C4-2B (cell line): ENCODE results near the gene COL4A2.

Experiments used
- H3K27ac ChIP-seq: fragments of 450-650 bp; 2 replicates; pipeline ENCODE4 v1.5.1; 2017
- ZFX ChIP-seq: fragments of 450-650 bp; IDR thresholded peaks from 2 replicates; pipeline ENCODE4 v1.6.1; 2017
- TF ChIP-seq, protein P1 (sequence below): fragments of 450-650 bp; conservative IDR thresholded peaks from 2 replicates; pipeline ENCODE4 v1.5.1; 2017; ENCODE audit warnings: mild to moderate bottlenecking

COL4A2 gene

DNA sequence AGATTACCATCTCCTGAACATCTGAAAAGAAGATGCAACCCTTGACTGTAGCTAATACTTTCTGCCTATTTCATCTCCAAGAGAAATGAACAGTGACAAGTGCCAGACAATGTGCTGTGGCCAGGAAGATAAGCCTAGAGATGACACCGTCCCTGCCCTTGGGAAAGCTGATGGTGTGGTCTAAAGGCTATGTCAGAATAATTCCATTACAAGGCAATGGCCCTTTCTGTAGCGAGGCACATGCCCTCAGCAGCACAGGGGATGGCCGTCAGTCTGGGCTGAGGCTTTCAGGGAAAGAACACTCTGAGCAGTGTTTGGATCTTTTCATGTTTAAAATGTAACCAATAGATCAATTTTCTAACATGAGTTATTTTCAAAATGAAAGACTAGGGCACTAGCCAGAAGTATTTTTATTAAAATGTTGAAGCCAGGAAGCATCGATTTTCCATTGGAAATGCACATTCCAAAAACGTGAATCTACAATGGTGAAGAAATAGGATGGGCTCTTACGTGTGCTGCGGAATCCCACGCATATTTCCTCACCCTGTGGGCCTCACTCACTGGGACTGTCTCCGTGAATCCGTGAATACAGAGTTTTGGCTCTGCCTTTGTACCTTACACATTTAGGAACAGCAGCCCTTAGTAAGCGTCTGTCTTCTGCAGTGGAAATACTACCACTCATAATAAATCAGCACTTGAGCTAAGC lies 22.2 kb upstream of the COL4A2 start:
- H3K27ac ChIP-seq: no peak overlapping the region
- no peak for TF ChIP-seq ZFX
- TF ChIP-seq, protein P1, sequence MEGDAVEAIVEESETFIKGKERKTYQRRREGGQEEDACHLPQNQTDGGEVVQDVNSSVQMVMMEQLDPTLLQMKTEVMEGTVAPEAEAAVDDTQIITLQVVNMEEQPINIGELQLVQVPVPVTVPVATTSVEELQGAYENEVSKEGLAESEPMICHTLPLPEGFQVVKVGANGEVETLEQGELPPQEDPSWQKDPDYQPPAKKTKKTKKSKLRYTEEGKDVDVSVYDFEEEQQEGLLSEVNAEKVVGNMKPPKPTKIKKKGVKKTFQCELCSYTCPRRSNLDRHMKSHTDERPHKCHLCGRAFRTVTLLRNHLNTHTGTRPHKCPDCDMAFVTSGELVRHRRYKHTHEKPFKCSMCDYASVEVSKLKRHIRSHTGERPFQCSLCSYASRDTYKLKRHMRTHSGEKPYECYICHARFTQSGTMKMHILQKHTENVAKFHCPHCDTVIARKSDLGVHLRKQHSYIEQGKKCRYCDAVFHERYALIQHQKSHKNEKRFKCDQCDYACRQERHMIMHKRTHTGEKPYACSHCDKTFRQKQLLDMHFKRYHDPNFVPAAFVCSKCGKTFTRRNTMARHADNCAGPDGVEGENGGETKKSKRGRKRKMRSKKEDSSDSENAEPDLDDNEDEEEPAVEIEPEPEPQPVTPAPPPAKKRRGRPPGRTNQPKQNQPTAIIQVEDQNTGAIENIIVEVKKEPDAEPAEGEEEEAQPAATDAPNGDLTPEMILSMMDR: no peak

DNA sequence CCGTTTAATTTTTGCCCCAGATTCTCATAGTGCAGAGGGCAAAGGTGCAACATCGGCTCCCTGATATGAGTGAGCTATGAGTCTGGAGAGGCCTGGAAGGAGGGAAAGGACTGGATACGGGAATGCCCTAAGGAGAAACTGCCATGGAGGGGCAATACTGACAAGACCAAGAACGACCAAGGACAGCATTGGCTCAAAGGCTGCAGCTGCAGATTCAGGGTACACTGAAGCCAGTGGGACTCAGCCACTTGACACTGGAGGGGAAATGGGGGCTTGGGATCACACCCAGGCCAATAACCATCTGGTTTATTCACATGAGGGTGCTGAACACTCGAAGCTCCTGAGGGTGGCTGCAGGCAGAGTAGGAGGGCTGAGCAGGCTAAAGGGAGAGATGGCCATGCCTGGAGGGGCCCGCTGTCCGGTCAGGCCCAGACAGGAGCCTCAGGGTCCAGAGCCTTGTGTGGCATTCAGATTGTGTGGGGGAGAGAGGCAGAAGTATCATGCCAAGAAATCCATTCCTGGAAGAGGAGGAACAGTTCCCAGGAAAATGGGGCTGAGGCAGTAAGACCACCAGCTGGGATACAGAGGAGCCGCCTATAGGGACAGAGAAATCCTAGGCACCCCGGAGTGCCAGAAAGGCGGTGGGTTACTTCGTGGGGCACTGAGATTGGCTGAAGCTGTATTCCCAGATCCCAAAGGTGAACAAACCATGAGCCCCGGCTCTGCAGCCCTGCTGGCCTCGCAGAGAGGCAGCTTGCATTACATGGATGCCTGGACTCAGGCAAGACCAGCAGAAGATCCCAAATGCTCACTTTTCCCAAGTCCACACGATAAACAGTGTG lies 20.9 kb upstream of the COL4A2 start:
- TF ChIP-seq, protein P1: no peak
- no peak for TF ChIP-seq ZFX
- no peak overlapping the region for H3K27ac ChIP-seq

DNA sequence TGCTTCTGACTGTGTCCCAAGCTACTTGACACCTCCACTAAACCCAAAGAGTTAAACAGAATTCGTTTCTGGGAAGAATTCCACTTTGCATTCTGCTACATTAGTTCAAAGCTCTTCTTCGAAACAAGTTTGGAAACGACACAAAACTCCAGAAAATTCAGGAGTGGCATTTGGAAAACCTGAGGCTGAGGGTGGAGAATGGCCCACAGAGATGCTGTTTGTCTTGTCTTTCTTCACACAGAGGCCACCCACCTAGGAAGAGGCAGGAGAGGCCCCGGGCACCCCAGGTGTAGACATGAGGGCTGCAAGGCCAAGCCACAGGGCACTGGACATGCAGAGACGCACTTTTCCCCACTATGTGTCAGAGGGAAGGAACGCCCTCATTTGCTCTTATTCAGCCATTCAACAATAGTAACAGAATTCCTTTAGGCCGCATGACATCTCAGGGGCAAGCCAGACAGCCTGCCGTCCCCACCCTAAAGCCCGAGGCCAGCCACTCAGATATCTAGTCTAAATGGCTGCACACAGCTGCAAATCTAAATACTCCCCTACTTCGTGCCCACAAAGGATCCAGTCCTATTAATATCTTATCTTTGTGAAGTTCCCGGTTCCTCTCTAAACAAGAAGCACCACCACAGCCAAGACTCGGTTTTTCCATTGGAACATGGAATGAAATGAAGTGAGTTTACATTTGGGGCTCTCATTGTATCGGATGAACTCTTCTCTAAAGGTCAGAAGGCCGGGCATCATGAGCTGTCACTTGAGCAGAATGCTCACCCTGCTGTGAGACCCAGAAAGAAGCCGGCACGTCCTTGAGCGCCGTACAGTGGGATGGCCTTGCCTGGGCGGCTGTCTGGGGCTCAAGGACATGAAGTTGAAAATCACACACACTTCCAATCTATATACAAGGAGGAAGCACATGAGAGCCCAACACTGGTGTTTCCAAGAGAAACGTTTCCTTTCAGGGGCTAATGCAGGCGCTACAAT lies 20.0 kb upstream of the COL4A2 start:
- no peak overlapping the region for H3K27ac ChIP-seq
- TF ChIP-seq, protein P1: no peak
- no peak for TF ChIP-seq ZFX

DNA sequence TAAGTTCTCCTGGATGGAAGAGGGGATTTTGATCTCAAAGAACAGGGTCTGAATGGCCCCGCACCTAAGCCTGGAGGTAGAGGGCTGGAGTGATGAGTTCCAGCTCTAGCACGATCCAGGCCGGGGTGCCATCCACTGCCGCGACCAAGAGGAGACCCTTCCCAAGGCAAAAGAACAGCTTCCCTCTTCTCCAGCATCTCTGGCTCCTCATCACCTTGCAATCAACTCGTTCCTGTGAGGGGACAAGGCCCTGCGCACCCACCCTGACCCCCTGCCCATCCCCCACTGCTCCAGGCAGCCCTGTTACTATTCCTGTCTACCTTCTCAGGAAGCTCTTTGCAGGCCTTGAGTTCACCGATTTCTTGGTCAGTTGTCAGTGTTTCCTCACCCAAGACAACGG lies 17.9 kb upstream of the COL4A2 start:
- TF ChIP-seq ZFX: no peak
- TF ChIP-seq, protein P1: no peak
- no peak overlapping the region for H3K27ac ChIP-seq

DNA sequence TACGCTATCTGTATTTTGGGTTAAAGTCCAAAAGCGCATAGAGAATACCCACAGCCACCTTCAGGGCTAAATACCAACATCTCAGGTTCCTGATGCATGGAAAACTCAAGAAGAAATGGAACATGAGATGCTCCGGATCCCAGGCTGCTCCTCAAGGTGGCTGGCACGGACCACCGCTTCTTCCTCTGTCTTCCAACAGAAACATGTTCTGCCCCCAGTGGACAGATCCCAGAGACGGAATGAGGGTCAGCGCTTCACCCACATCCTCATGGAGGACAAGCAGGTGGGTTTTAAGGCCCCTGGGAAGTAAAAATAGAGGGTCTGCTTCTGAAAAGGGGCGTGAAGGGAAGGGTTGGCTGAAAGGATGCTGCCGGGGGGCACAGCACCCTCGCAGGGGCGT lies 17.4 kb upstream of the COL4A2 start:
- no peak for TF ChIP-seq ZFX
- TF ChIP-seq, protein P1: no peak
- no peak overlapping the region for H3K27ac ChIP-seq

DNA sequence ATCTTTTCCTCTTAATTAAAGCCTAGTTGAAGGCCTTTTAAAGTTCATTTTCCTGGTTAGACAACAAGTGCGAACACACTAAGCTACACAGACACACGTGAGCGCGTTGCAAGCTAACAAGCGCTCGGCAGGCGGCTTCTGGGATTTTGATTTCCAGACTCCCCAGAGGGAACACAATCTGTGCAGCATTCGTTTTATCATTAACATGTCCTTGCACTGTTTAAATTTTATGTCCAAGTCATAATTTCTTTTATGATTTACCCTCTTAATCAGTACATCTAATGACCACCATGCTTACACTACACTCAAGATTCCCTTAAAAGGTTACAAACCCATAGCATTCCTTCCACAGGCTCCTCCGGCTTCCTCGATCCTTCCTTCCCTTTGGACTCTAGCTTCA lies 16.9 kb upstream of the COL4A2 start:
- TF ChIP-seq, protein P1: no peak
- TF ChIP-seq ZFX: no peak
- H3K27ac ChIP-seq: no peak overlapping the region
